GM12878 (cell line): ENCODE data around the gene ARHGAP15. TPM values are rescaled to one million over a fixed set of nuclear protein-coding genes. Genes with fewer than 3 reads are reported as not detected.

Source experiments
- ATAC-seq: fragments of 200-7000 bp; cut with Tn5 transposase; 3 replicates; pipeline ENCODE4 v1.9.1; 2020; ENCODE audit warnings: mild to moderate bottlenecking, moderate library complexity
- BruUV-seq: library from RNA; stranded (reverse); fragments of 400-500 nt; replicated peaks from 2 replicates; lab custom pipeline; 2021; lab: Mats Ljungman, UMichigan
- CTCF ChIA-PET: fragments of 300-600 bp; sonication (Branson Sonifier 250); formaldehyde crosslinking; extraction: SDS; loops from one replicate; lab custom pipeline; 2021; ENCODE audit warnings: inconsistent platforms; lab: Yijun Ruan, JAX
- POLR2A ChIA-PET: fragments of 350-600 bp; formaldehyde crosslinking; extraction: SDS; loops from one replicate; lab custom pipeline; 2021; ENCODE audit warnings: inconsistent platforms; lab: Charles Lee
- RAD21 ChIA-PET: fragments of 300-600 bp; sonication (Branson Sonifier 250); formaldehyde crosslinking; loops from one replicate; lab custom pipeline; 2023; ENCODE audit warnings: antibody characterized with exemption; ENCODE audit not compliant: unreplicated experiment; lab: Charles Lee
- SMC1A ChIA-PET: fragments of 300-600 bp; sonication (Branson Sonifier 250); formaldehyde crosslinking; loops from one replicate; lab custom pipeline; 2023; ENCODE audit not compliant: unreplicated experiment, uncharacterized antibody; lab: Charles Lee
- DNase-seq: peaks from one replicate; pipeline ENCODE4 v3.0.0-alpha.2; 2011; ENCODE audit warnings: low read depth, low spot score
- FAIRE-seq: peaks from 3 replicates; lab custom pipeline; 2011; peaks lifted over from hg19 to GRCh38; lab: Jason Lieb, UNC
- H2AFZ ChIP-seq: 2 replicates; pipeline ENCODE4 v1.6.0; 2011; ENCODE audit warnings: low read depth, low read length, control low read depth; ENCODE audit not compliant: control insufficient read depth
- H3K27ac ChIP-seq: 2 replicates; pipeline ENCODE4 v1.5.1; 2011; ENCODE audit warnings: control low read depth; ENCODE audit not compliant: control insufficient read depth, insufficient read depth
- H3K27me3 ChIP-seq, 2 experiments: replicated peaks in 1 of 2; 2 replicates each; pipeline versions ENCODE4 v1.6.0 to v1.6.1; 2011; ENCODE audit warnings: low read length in 1 of 2; ENCODE audit not compliant: control insufficient read depth in 2 of 2, insufficient read depth in 2 of 2
- H3K36me3 ChIP-seq, 2 experiments: 2 replicates each; pipeline ENCODE4 v1.5.1; 2011; ENCODE audit warnings: low read length in 1 of 2; ENCODE audit not compliant: control insufficient read depth in 2 of 2, insufficient read depth in 2 of 2
- H3K4me1 ChIP-seq: 2 replicates; pipeline ENCODE4 v1.6.1; 2011; ENCODE audit warnings: mild to moderate bottlenecking, low read length, moderate library complexity, mixed read lengths; ENCODE audit not compliant: control insufficient read depth, insufficient read depth
- H3K4me2 ChIP-seq: 2 replicates; pipeline ENCODE4 v1.6.0; 2011; ENCODE audit warnings: control low read depth; ENCODE audit not compliant: control insufficient read depth, insufficient read depth
- H3K4me3 ChIP-seq: fragments of 200-600 bp; sonication (generic); 2 replicates; pipeline ENCODE4 v1.5.1; 2016
- H3K79me2 ChIP-seq: 2 replicates; pipeline ENCODE4 v1.6.0; 2011; ENCODE audit warnings: low read length; ENCODE audit not compliant: control insufficient read depth, insufficient read depth
- H3K9ac ChIP-seq: 2 replicates; pipeline ENCODE4 v1.8.0; 2011; ENCODE audit warnings: low read length, control low read depth, mixed read lengths; ENCODE audit not compliant: control insufficient read depth, insufficient read depth
- H3K9me3 ChIP-seq: replicated peaks from 3 replicates; pipeline ENCODE4 v1.5.1; 2011; ENCODE audit warnings: mild to moderate bottlenecking, low read length; ENCODE audit not compliant: control insufficient read depth, insufficient read depth
- H4K20me1 ChIP-seq: 2 replicates; pipeline ENCODE4 v1.6.0; 2011; ENCODE audit not compliant: control insufficient read depth, insufficient read depth
- ASH2L ChIP-seq: fragments of 300-600, 200-600 bp; sonication (generic); IDR thresholded peaks from 2 replicates; pipeline ENCODE4 v1.6.1; 2017; ENCODE audit warnings: low read depth, mild to moderate bottlenecking, borderline replicate concordance
- BACH1 ChIP-seq: fragments of 450-650 bp; IDR thresholded peaks from 2 replicates; pipeline ENCODE4 v1.6.1; 2017; ENCODE audit warnings: mild to moderate bottlenecking, borderline replicate concordance
- EZH2 ChIP-seq: IDR thresholded peaks from 2 replicates; pipeline ENCODE4 v1.6.1; 2012; ENCODE audit warnings: low read depth, mild to moderate bottlenecking, control low read depth, inconsistent platforms, low read length, borderline replicate concordance; ENCODE audit not compliant: control insufficient read depth
- HDGF ChIP-seq: fragments of 450-650 bp; IDR thresholded peaks from 2 replicates; pipeline ENCODE4 v1.6.1; 2016; ENCODE audit warnings: antibody characterized with exemption
- MYC ChIP-seq: IDR thresholded peaks from 2 replicates; pipeline ENCODE4 v1.6.1; 2011; ENCODE audit warnings: mild to moderate bottlenecking, low read length, moderate library complexity, inconsistent platforms; ENCODE audit not compliant: insufficient read depth, insufficient replicate concordance, insufficient read length, severe bottlenecking
- NKRF ChIP-seq: fragments of 450-650 bp; conservative IDR thresholded peaks from 2 replicates; pipeline ENCODE4 v1.6.1; 2017; ENCODE audit warnings: mild to moderate bottlenecking, moderate library complexity
- NR2F1 ChIP-seq: fragments of 450-650 bp; conservative IDR thresholded peaks from 2 replicates; pipeline ENCODE4 v1.6.1; 2017; ENCODE audit warnings: mild to moderate bottlenecking
- SRF ChIP-seq, 2 experiments: IDR thresholded peaks; 2 replicates each; pipeline ENCODE4 v1.6.1; 2011; ENCODE audit warnings: low read depth in 2 of 2, low read length in 2 of 2, mild to moderate bottlenecking in 1 of 2, moderate library complexity in 1 of 2
- ZBTB33 ChIP-seq: fragments of 450-650 bp; IDR thresholded peaks from 2 replicates; pipeline ENCODE4 v1.6.1; 2017; ENCODE audit warnings: mild to moderate bottlenecking
- ZNF207 ChIP-seq: fragments of 450-650 bp; IDR thresholded peaks from 2 replicates; pipeline ENCODE4 v1.6.1; 2014; ENCODE audit warnings: antibody characterized with exemption, mild to moderate bottlenecking, borderline replicate concordance
- WGBS: methylation state at CpG from one replicate; pipeline ENCODE4 v1.1.6; 2016; ENCODE audit warnings: low lambda C conversion rate; ENCODE audit not compliant: insufficient replicate concordance, insufficient coverage; ENCODE audit errors: missing lambda C conversion rate; 5-methylcytosine and 5-hydroxymethylcytosine counted together
- in situ Hi-C: fragments of 300-500 bp; cut with MboI; formaldehyde crosslinking; loops from 9 replicates; pipeline ENCODE4 v1.14.3; 2018; ENCODE audit warnings: mixed read lengths
- intact Hi-C: fragments of 100-400 bp; cut with micrococcal nuclease; formaldehyde crosslinking; loops from one replicate; pipeline ENCODE4 v1.14.2; 2022; ENCODE audit not compliant: unreplicated experiment
- polyA plus RNA-seq, 11 experiments: library from polyadenylated mRNA; depleted of rRNA in 4 of 11; unstranded in 6 of 11; stranded (reverse) in 5 of 11; fragments of >200 nt; fragmentation: Nextera tagmentation in 4 of 11; fragmentation: Illumina TruSeq in 1 of 11; extraction: Ambion mirVana in 4 of 11; extraction: Trizol in 1 of 11; gene quantifications; 1 replicate in 1 of 11; 2 replicates in 10 of 11; pipeline versions ENCODE4 v1.2.1 to v1.2.3, GENCODE V29; 2011 to 2016; ENCODE audit warnings: inconsistent platforms in 2 of 11, missing spikeins in 2 of 11, low read depth in 1 of 11
- total RNA-seq, 4 experiments: library from RNA; depleted of rRNA in 3 of 4; stranded (reverse); fragments of >200 nt in 3 of 4; fragmentation: Illumina TruSeq in 1 of 4; extraction: Trizol in 1 of 4; gene quantifications; 2 replicates each; pipeline versions ENCODE4 v1.2.1 to v1.2.3, GENCODE V29; 2013 to 2021

The ARHGAP15 gene
- total and polyA plus RNA-seq, 10 of the 15 experiments (the other 5 are each of a cell fraction or from before 2014, with no cell fraction given) = 38.0 to 92.6 (median 66.7) TPM

GRCh38 chr2:143401861-143402260, 272.6 kb downstream of the ARHGAP15 start:
- H2AFZ ChIP-seq = no peak overlapping the region
- no peaks in the 10 kb centered on the region for H3K9me3 ChIP-seq
- SMC1A ChIA-PET = no interaction called here
- intact Hi-C loops = no loop called here
- no peaks in the 10 kb centered on the region for H3K36me3 ChIP-seq
- no peaks in the 10 kb centered on the region for H4K20me1 ChIP-seq
- WGBS = 100% methylated on average over 2 of the region's 2 CpGs
- ATAC-seq = no peak
- CTCF ChIA-PET = no interaction called here
- FAIRE-seq = no peak
- RAD21 ChIA-PET = no interaction called here
- H3K9ac ChIP-seq = no peak overlapping the region
- H3K79me2 ChIP-seq = no peaks in the 10 kb centered on the region
- no peak overlapping the region for H3K4me2 ChIP-seq
- POLR2A ChIA-PET = no interaction called here
- no peak overlapping the region for H3K27ac ChIP-seq
- TF ChIP-seq ASH2L (no peak), EZH2 (no peak), SRF (IDR thresholded peaks at IDR 0.05; ENCODE audit: low read depth in 2 of 2, low read length in 2 of 2) (no peak), ZNF207 (no peak), MYC (no peak), NR2F1 (no peak), NKRF (no peak), HDGF (no peak), BACH1 (no peak), ZBTB33 (no peak)
- peaks cover 3% of the 10 kb centered on the region; the same call in 1 of the 2 replicates for H3K4me1 ChIP-seq
- in situ Hi-C loops = no loop called here
- no TSS peak for BruUV-seq
- H3K4me3 ChIP-seq = no peak overlapping the region
- H3K27me3 ChIP-seq = no peaks in the 10 kb centered on the region
- DNase-seq = no peak
